Measurements from ENCODE around the gene TCF25.
A peak's percentile ranks its signal among the peaks of the same experiment; 100 is the strongest.

The TCF25 gene

DNA sequence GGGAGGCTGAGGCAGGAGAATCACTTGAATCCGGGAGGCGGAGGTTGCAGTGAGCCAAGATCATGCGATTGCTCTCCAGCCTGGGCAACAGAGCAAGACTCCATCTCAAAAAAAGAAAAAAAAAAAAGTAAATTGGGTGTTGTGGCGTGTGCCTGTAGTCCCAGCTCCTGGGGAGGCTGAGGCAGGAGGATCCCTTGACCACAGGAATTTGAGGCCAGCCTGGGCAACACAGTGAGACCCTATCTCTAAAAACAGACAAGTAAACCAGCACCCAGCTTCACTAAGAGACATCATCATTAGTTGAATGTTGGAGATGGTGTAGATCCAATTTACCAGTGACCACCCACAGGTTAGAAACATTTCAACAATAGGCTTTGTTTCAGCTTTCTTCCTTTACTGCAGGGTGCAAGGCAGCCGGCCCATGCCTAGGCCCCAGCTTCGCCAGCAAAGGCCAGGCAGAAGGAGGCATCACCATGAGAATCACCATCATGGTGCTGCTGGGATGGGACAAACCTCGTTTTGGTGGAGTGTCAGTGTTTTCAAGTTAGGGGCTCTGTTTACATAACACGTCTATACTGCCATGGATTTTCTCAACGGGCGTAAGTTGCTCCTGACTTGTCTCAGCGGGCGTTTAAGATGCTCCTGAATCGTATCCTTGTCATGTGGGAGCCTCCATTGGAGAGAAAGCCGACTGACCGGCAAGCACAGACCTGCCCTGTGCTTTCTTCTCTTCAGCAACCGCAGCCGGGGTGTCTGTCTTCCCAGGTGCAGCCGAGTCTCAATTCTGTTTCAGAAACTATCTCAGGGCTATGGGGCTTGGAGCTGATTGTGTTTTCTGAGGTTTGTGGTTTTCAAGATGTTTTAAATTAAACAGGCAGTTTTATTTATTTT lies 7.3 kb downstream of the TCF25 start:
- no peak for DNase-seq (ENCODE audit: low spot score)

- DNase-seq (ENCODE audit: low spot score), result no peak
These were observed 8.0 kb downstream of the TCF25 start for GRCh38 chr16:89881368-89881730.

DNA sequence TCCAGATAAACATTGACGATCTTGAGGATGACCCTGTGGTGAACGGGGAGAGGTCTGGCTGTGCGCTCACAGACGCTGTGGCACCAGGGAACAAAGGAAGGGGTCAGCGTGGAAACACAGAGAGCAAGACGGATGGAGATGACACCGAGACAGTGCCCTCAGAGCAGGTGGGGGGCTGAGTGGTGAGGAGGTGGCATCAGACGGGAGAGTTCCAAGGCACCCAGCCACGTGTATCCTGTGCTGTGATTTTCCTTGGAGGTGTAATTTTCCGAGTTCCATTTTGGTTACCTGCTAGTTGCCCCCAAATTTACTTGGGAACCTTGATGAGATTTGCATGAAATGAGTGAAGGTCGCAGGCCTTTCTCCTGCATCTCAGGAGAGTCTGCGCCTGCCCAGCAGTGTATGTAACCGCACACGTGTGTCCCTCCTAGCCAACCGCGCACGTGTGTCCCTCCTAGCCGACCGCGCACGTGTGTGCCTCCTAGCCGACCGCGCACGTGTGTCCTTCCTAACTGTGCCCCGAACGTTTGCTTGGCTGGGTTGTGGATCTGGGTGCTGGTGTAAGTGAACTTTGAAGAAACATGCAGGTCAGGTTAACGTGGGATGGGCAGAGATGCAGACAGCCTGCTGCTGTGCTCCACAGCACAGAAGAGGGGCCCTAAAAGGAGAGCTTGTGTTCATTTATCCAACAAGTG lies 10.1 kb downstream of the TCF25 start:
- DNase-seq (ENCODE audit: low spot score), result no peak

DNA sequence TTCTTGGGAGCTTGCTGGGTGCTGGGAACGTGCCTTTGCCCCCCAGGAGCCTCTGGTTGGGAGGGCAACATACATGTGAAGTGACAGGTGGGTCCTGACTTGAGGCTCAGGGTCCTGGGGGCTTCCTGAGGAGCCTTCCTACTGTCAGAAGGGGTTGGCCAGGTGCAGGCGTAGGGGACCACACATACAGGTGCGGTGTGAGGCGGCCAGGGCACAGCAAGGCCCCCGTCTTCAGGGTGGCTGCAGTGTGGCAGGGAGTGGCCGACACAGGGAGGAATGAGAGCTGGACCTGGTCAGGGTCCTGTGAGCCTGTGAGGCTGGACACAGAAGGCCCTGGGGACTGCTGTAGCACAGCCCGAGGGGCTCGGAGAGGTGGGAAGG lies 10.6 kb downstream of the TCF25 start:
- DNase-seq (ENCODE audit: low spot score), result no peak

- no peak for DNase-seq (ENCODE audit: low spot score)
These were observed 13.9 kb downstream of the TCF25 start for GRCh38 chr16:89887243-89887642.

- DNase-seq (ENCODE audit: low spot score), result peak; percentile 30
These were observed 16.8 kb downstream of the TCF25 start for GRCh38 chr16:89890200-89890599.

- DNase-seq (ENCODE audit: low spot score), result no peak
These were observed 17.7 kb downstream of the TCF25 start for GRCh38 chr16:89890886-89891657.

GRCh38 chr16:89892055-89892630 lies 18.8 kb downstream of the TCF25 start:
- DNase-seq (ENCODE audit: low spot score), result no peak

GRCh38 chr16:89892635-89893034 lies 19.2 kb downstream of the TCF25 start:
- no peak for DNase-seq (ENCODE audit: low spot score)

DNA sequence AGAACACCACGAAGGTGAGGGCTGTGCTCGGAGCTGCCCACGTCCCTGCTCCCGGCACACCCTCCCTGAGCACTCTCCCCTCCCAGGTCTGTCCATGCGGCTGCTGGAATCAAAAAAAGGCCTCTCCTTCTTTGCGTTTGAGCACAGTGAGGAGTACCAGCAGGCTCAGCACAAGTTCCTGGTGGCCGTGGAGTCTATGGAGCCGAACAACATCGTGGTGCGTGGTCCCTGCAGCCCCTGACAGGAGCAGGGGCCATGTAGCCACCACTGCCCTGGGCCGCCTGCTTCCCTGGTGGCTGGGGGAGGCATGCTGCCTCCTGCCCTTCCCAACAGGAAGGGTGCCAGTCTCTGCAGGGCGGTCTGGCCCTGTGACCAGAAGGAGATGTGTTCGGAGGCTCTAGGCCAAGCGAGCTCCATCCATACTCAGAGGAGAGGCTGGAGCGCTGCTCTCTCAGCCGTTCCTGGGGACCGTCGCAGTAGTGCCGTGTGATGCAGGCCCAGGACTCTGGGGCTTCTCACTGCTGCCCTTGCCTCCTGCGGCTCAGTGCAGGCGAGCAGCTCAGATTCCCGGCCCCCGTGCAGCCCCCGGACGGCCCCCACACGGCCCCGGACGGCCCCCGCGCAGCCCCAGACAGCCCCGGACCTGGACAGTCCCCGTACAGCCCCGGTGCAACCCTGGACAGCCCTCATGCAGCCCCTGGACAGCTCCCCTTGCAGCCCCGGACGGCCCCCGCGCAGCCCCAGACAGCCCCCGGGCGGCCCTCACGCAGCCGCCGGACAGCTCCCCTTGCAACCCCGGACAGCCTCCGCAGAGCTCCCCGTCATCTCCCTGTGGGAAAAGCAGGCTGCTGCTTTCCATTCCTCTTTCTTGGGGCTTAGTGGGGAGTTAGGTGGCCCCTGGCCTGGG lies 20.5 kb downstream of the TCF25 start:
- DNase-seq (ENCODE audit: low spot score), result no peak

DNA sequence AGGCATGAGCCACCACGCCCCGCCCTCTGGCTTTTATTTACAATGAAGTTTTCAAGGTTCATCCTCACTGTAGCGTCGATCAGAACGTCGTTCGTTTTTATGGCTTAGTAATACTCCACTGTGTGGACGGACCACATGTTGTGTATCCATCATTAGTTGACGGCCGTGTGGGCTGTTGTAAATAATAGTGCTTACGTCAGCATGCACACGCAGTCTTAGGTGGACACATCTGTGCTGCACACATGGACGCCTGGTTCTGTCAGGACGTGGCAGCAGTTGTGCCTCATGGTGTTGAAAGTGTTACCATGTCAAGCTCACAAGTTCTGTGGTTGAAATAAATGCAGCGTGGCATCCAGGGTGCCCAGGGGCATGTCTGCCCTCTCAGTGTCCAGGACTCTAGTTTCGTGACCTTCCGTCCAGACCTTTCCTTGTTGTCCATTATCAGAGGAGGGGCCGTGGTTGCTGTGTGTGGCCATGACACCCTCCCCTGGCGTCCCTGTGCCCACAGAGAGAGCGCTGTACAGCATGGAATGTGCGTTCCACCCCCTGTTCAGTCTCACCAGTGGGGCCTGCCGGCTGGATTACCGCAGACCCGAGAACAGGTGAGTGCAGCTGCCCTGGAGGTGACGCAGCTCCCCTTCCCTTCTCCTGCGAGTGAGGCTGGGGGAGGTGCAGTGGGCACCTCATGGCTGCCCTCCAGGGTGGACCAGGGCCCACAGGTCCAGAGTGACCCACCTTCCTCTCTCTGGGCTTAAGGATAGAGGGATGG lies 22.3 kb downstream of the TCF25 start:
- DNase-seq (ENCODE audit: low spot score), result no peak

DNA sequence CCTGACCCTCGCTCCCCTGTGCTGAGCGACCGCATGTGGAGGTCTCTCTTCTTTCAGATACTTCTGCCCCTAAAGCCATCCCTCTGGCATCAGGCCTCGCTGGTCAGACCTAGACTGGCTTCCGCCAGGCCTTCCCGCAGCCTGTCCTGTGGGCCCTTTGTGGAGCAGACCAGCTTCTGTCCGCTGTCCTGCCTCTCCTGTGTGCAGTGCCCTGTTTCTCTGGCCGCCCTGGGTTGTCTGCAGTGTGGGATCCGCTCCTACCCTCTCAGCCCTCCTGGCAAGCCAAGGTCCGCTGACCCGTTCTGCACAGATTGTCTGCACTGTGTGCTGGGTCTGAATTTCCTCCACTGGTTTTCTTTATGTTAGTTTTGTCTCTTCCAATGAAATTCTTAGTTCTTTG lies 23.8 kb downstream of the TCF25 start:
- no peak for DNase-seq (ENCODE audit: low spot score)

- no peak for DNase-seq (ENCODE audit: low spot score)
These were observed 25.0 kb downstream of the TCF25 start for GRCh38 chr16:89898201-89898967.

- no peak for DNase-seq (ENCODE audit: low spot score)
These were observed 26.6 kb downstream of the TCF25 start for GRCh38 chr16:89899879-89900481.

DNA sequence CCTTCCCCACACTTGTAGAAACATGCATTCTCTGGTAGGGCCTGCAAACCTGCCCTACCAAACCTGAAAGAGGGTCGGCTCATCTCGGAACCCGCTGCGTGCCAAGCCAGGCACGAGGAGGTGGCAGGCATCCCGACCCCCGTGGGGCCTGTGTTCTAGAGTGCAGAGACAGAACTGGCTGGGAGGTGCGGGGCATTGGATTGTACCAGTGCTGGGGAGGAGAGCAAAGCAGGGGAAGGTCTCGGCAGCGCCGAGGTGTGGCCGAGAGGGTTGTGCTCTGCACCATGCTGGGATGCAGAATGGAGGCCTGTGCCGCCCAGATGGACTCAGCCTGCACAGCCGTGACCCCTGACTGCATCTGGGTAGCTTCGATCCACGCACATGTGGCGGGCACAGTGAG lies 27.5 kb downstream of the TCF25 start:
- no peak for DNase-seq (ENCODE audit: low spot score)

GRCh38 chr16:89902980-89903379 lies 29.6 kb downstream of the TCF25 start:
- no peak for DNase-seq (ENCODE audit: low spot score)

DNA sequence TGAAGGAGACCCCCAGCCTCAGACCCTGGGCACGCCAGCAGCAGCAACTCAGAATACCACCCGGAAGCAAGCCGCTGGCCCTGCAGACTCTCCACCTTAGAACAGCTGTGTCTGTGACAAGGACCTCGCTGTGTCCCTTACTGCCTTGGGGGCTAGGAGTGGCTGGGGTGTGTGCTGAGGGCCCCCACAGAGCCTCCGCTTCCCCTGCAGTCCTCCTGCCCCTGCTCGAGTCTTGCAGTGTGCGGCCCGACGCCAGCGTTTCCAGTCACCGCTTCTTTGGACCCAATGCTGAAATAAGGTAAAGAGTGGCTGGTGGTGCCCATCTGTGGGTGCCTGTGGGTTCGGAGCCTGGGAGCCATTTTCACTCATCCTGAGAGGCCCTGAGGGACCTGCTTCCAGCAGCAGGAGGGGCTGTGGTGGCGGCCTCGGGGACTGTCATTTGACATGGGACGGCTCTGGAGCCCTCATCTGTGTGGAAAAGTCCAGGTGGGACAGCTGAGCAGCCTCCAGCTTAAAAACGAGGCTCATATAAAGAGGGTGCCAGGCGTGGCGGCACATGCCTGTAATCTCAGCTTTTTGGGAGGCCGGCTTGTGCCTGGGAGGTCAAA lies 30.6 kb downstream of the TCF25 start:
- no peak for DNase-seq (ENCODE audit: low spot score)

- DNase-seq (ENCODE audit: low spot score), result no peak
These were observed 31.5 kb downstream of the TCF25 start for GRCh38 chr16:89904606-89905510.

Data from activated CD4-positive, alpha-beta T cell treated with anti-CD3 and anti-CD28 coated beads, Interleukin-2, Interleukin-4, amounts not matched to agents 100 ng/mL and 50 ng/mL, durations not matched to agents 16 hours and 8 hours (primary cell).